Measurements from ENCODE around the gene ATP6V0A4. TPM values are rescaled to one million over a fixed set of nuclear protein-coding genes. Genes with fewer than 3 reads are reported as not detected.

ATP6V0A4 gene
- total RNA-seq, 4 donors from 2014 or later: not detected

DNA sequence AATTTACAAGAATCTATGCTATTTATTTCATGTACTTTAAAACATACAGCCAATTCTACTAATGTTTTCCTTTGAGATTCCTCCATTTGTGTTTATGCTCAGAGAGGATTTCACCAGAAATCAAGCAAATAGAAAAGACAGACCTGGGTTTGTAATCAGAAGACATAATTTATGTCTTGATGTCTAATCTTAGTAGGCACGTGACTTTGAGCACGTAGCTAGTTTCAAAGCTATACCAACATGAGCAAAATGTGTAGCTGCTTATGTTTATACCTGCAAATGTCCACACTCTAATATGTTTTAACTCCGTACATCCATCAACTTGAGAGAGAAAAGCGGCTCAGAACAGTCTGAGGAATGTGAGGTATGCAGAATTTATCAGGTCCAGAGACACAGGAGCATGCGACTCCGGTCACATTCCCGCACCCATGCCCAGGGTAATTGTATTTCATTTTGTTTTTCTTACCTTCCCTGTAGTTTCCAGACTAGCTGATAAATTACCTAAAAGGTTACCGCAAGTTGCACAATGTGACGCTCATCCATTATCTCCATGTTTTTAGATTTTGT is 136.8 kb downstream of the ATP6V0A4 start:
- Histone ChIP-seq H3K9me3 (peaks cover 0 to 6% (median 0%) of the 10 kb centered on the region in 4 donors), H3K4me3 (no peak overlapping the region), H3K27me3 (peaks cover 0 to 6% of the 10 kb centered on the region in 2 donors), H3K27ac (no peak overlapping the region), H3K4me1 (peaks cover 0 to 8% (median 0%) of the 10 kb centered on the region in 4 donors), H3K36me3 (no peaks in the 10 kb centered on the region)
- 71 to 73% methylated on average over 9 of the region's 9 CpGs for WGBS, 2 donors
- TF ChIP-seq, protein P1, sequence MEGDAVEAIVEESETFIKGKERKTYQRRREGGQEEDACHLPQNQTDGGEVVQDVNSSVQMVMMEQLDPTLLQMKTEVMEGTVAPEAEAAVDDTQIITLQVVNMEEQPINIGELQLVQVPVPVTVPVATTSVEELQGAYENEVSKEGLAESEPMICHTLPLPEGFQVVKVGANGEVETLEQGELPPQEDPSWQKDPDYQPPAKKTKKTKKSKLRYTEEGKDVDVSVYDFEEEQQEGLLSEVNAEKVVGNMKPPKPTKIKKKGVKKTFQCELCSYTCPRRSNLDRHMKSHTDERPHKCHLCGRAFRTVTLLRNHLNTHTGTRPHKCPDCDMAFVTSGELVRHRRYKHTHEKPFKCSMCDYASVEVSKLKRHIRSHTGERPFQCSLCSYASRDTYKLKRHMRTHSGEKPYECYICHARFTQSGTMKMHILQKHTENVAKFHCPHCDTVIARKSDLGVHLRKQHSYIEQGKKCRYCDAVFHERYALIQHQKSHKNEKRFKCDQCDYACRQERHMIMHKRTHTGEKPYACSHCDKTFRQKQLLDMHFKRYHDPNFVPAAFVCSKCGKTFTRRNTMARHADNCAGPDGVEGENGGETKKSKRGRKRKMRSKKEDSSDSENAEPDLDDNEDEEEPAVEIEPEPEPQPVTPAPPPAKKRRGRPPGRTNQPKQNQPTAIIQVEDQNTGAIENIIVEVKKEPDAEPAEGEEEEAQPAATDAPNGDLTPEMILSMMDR (IDR thresholded peaks at IDR 0.05): no peak
- TF ChIP-seq POLR2A (IDR thresholded peaks at IDR 0.05) (no peak), EP300 (IDR thresholded peaks at IDR 0.05) (no peak)
- DNase-seq (ENCODE audit: low spot score in 2 of 2): no peak

DNA sequence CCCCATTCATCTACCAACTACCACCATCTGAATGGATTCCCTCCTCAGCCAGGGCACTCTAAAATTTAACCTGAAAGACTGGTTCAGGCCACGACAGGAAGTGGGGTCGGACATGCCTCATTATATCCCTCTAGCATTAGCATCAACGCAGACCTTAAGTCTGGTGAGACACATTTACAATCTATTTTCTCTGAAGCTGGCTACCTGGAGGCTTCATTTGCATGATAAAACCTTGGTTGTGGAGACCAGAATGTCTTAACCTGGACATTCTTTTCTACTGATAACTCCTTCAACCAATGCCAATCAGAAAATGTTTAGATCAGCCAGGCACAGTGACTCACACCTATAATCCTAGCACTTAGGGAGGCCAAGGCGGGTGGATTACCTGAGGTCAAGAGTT is 139.1 kb downstream of the ATP6V0A4 start:
- Histone ChIP-seq H3K27me3 (no peaks in the 10 kb centered on the region), H3K36me3 (no peaks in the 10 kb centered on the region), H3K9me3 (peaks cover 0 to 16% (median 0%) of the 10 kb centered on the region in 4 donors), H3K4me3 (no peak overlapping the region), H3K4me1 (peaks cover 0 to under 1% (median 0%) of the 10 kb centered on the region in 4 donors), H3K27ac (no peak overlapping the region)
- TF ChIP-seq, protein P1 (IDR thresholded peaks at IDR 0.05): no peak
- TF ChIP-seq POLR2A (IDR thresholded peaks at IDR 0.05) (no peak), EP300 (IDR thresholded peaks at IDR 0.05) (no peak)
- DNase-seq (ENCODE audit: low spot score in 2 of 2): no peak
- WGBS, 2 donors: 80 to 82% methylated on average over 4 of the region's 4 CpGs

DNA sequence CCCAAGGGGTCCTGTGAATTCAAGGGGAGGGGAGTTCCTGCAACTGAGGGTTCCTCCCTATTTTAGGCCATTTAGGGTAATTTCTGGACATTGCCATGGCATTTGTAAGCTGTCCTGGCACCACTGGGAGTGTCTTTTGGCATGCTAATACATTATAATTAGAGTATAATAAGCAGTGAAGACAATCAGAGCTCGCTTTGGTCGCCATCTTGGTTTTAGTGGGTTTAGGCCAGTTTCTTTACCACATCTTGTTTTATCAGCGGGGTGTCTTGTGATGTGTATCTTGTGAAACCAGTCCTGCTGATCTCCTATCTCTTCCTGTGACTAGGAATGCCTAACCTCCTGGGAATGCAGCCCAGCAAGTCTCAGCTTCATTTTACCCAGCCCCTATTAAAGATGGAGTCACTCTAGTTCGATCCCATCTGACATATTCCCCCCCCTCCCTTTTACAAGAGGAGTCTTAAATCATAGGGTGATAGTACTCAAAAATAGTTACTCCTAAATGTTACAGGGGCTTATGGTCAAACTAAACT is 140.1 kb downstream of the ATP6V0A4 start:
- 93 to 94% methylated on average over 4 of the region's 4 CpGs for WGBS, 2 donors
- DNase-seq (ENCODE audit: low spot score in 2 of 2): no peak
- H3K4me3 ChIP-seq: no peak overlapping the region
- no peak overlapping the region for H3K27ac ChIP-seq
- H3K36me3 ChIP-seq: no peaks in the 10 kb centered on the region
- TF ChIP-seq EP300 (IDR thresholded peaks at IDR 0.05): no peak
- no peak for TF ChIP-seq POLR2A (IDR thresholded peaks at IDR 0.05)
- TF ChIP-seq, protein P1 (IDR thresholded peaks at IDR 0.05): no peak
- H3K9me3 ChIP-seq: peaks cover 0 to 24% (median 0%) of the 10 kb centered on the region in 4 donors
- H3K27me3 ChIP-seq: no peaks in the 10 kb centered on the region
- no peaks in the 10 kb centered on the region for H3K4me1 ChIP-seq

DNA sequence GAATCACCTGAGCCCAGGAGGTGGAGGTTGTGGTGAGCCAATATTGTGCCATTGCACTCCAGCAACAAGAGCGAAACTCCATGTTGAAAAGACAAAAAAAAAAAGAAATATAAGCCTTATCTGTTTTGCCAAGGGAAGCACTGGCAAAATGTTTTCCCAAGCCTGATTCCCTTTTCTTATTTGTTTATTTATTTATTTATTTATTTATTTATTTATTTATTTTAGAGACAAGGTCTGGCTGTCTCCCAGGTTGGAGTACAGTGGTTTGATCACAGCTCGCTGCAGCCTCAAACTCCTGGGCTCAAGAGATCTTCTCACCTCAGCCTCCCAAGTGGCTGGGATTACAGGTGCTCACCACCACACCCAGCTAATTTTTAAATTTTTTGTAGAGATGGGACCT is 141.0 kb downstream of the ATP6V0A4 start:
- TF ChIP-seq, protein P1 (IDR thresholded peaks at IDR 0.05): no peak
- TF ChIP-seq POLR2A (IDR thresholded peaks at IDR 0.05): no peak
- Histone ChIP-seq H3K4me1 (no peaks in the 10 kb centered on the region), H3K27ac (no peak overlapping the region), H3K27me3 (no peaks in the 10 kb centered on the region), H3K4me3 (no peak overlapping the region), H3K9me3 (peaks cover 0 to 24% (median 0%) of the 10 kb centered on the region in 4 donors), H3K36me3 (no peaks in the 10 kb centered on the region)
- DNase-seq (ENCODE audit: low spot score in 2 of 2): no peak
- 85 to 95% methylated on average over 2 of the region's 2 CpGs for WGBS, 2 donors

Other genes with a start within 250 kb of the ATP6V0A4 start
- not detected for gene SVOPL, start 96.8 kb downstream of the ATP6V0A4 start, total RNA-seq
- gene TMEM213, start 202 bp downstream of the ATP6V0A4 start, total RNA-seq: not detected
- 1 to 10 TPM; 1.6 to 2.4 (median 1.7) TPM for gene KIAA1549, start 183.2 kb upstream of the ATP6V0A4 start, total RNA-seq
- 10 to 100 TPM; 36.9 to 68.8 (median 53.1) TPM for gene ZC3HAV1L, start 237.8 kb upstream of the ATP6V0A4 start, total RNA-seq

Data from tibial nerve (tissue), 4 donors.